ENCODE measurements around the gene SATL1.
"Not testable (repeated sequence)": the region's sequence is repeated elsewhere in the genome, so short reads cannot be mapped to it uniquely, and the experiment has no call there.

Gene SATL1

GRCh38 chrX:85111347-85111746 lies 132.2 kb downstream of the SATL1 start:
- DNase-seq (ENCODE audit: low read depth in 2 of 2), result no peak

- DNase-seq (ENCODE audit: low read depth in 2 of 2), result no peak
These were observed 134.3 kb downstream of the SATL1 start for GRCh38 chrX:85109235-85109634.

- no peak for DNase-seq (ENCODE audit: low read depth in 2 of 2)
These were observed 135.4 kb downstream of the SATL1 start for GRCh38 chrX:85108165-85108564.

GRCh38 chrX:85107407-85107806 lies 136.2 kb downstream of the SATL1 start:
- DNase-seq (ENCODE audit: low read depth in 2 of 2), result no peak

- DNase-seq (ENCODE audit: low read depth in 2 of 2), result no peak
These were observed 154.2 kb downstream of the SATL1 start for GRCh38 chrX:85089321-85089840.

GRCh38 chrX:85084770-85085393 lies 158.7 kb downstream of the SATL1 start:
- DNase-seq (ENCODE audit: low read depth in 2 of 2), result no peak

GRCh38 chrX:85077247-85077646 lies 166.3 kb downstream of the SATL1 start:
- not testable (repeated sequence) for DNase-seq (ENCODE audit: low read depth in 2 of 2)

- no peak for DNase-seq (ENCODE audit: low read depth in 2 of 2)
These were observed 177.9 kb downstream of the SATL1 start for GRCh38 chrX:85065512-85066198.

GRCh38 chrX:85052636-85053343 lies 190.8 kb downstream of the SATL1 start:
- DNase-seq (ENCODE audit: low read depth in 2 of 2), result no peak

- DNase-seq (ENCODE audit: low read depth in 2 of 2), result no peak
These were observed 191.4 kb downstream of the SATL1 start for GRCh38 chrX:85052205-85052604.

GRCh38 chrX:85051627-85052026 lies 192.0 kb downstream of the SATL1 start:
- no peak for DNase-seq (ENCODE audit: low read depth in 2 of 2)
